ENCODE results near the gene PDE8A. TPM values are rescaled to one million over a fixed set of nuclear protein-coding genes. Genes with fewer than 3 reads are reported as not detected.
"Not testable (repeated sequence)": the region's sequence is repeated elsewhere in the genome, so short reads cannot be mapped to it uniquely, and the experiment has no call there.

Gene PDE8A
- total RNA-seq, 1 experiment from 2014 or later, result 65.9 TPM

- intact Hi-C loops (cut with micrococcal nuclease; ENCODE audit: unreplicated experiment), result no loop called here
- CTCF ChIA-PET, result interaction anchor here (0.7 to 1.9 kb wide), 2 partner anchors 10 to 282 kb away, joined by 3 to 11 read pairs; no protein-coding TSS in a partner anchor
- DNase-seq, result no peak
- no TSS peak for BruUV-seq (replicated peaks)
- H3K27me3 Mint-ChIP-seq (ENCODE audit: unreplicated experiment), result no peaks in the 10 kb centered on the region
- no peaks in the 10 kb centered on the region for H3K9me3 Mint-ChIP-seq (ENCODE audit: low read depth, unreplicated experiment)
- peaks cover 36% of the 10 kb centered on the region for H3K4me1 Mint-ChIP-seq (ENCODE audit: low read depth, unreplicated experiment)
- H3K4me3 Mint-ChIP-seq (ENCODE audit: low read depth, unreplicated experiment), result no peak overlapping the region
- H3K27ac Mint-ChIP-seq (ENCODE audit: unreplicated experiment), result no peak overlapping the region
- H3K36me3 Mint-ChIP-seq (ENCODE audit: insufficient read depth, unreplicated experiment), result no peaks in the 10 kb centered on the region
- TF ChIP-seq CTCF (IDR thresholded peaks at IDR 0.05; ENCODE audit: unreplicated experiment), result no peak
These were observed 196.7 kb downstream of the PDE8A start for GRCh38 chr15:85178308-85178707.

- Mint-ChIP-seq H3K4me1 (ENCODE audit: low read depth, unreplicated experiment) (peaks cover 36% of the 10 kb centered on the region), H3K27me3 (ENCODE audit: unreplicated experiment) (no peaks in the 10 kb centered on the region), H3K27ac (ENCODE audit: unreplicated experiment) (no peak overlapping the region), H3K36me3 (ENCODE audit: insufficient read depth, unreplicated experiment) (no peaks in the 10 kb centered on the region), H3K9me3 (ENCODE audit: low read depth, unreplicated experiment) (no peaks in the 10 kb centered on the region), H3K4me3 (ENCODE audit: low read depth, unreplicated experiment) (no peak overlapping the region)
- no peak for DNase-seq
- intact Hi-C loops (cut with micrococcal nuclease; ENCODE audit: unreplicated experiment), result no loop called here
- no peak for TF ChIP-seq CTCF (IDR thresholded peaks at IDR 0.05; ENCODE audit: unreplicated experiment)
- no TSS peak for BruUV-seq (replicated peaks)
- CTCF ChIA-PET, result interaction anchor here (1.3 kb wide), 1 partner anchor 204 kb away, joined by 4 read pairs; no protein-coding TSS in a partner anchor
These were observed 198.0 kb downstream of the PDE8A start for GRCh38 chr15:85179700-85180099.

GRCh38 chr15:85185350-85185749, 203.7 kb downstream of the PDE8A start:
- H3K27me3 Mint-ChIP-seq (ENCODE audit: unreplicated experiment); H3K36me3 Mint-ChIP-seq (ENCODE audit: insufficient read depth, unreplicated experiment); H3K9me3 Mint-ChIP-seq (ENCODE audit: low read depth, unreplicated experiment); intact Hi-C loops (cut with micrococcal nuclease; ENCODE audit: unreplicated experiment); BruUV-seq (replicated peaks); H3K4me3 Mint-ChIP-seq (ENCODE audit: low read depth, unreplicated experiment); H3K4me1 Mint-ChIP-seq (ENCODE audit: low read depth, unreplicated experiment); DNase-seq; H3K27ac Mint-ChIP-seq (ENCODE audit: unreplicated experiment): not testable (repeated sequence)
- CTCF ChIA-PET, result interaction anchor here (0.7 kb wide), 1 partner anchor 614 kb away, joined by 3 read pairs; no protein-coding TSS in a partner anchor

- H3K9me3 Mint-ChIP-seq (ENCODE audit: low read depth, unreplicated experiment); DNase-seq; H3K4me3 Mint-ChIP-seq (ENCODE audit: low read depth, unreplicated experiment); intact Hi-C loops (cut with micrococcal nuclease; ENCODE audit: unreplicated experiment); BruUV-seq (replicated peaks); H3K27me3 Mint-ChIP-seq (ENCODE audit: unreplicated experiment); H3K27ac Mint-ChIP-seq (ENCODE audit: unreplicated experiment); H3K4me1 Mint-ChIP-seq (ENCODE audit: low read depth, unreplicated experiment); CTCF ChIA-PET; H3K36me3 Mint-ChIP-seq (ENCODE audit: insufficient read depth, unreplicated experiment): not testable (repeated sequence)
These were observed 206.5 kb downstream of the PDE8A start for GRCh38 chr15:85188171-85188577.

Other genes starting within 250 kb of the PDE8A start
- gene ZNF592, start 233.3 kb upstream of the PDE8A start, total RNA-seq (2022), result 49.5 and 49.6 TPM in 2 replicates
- gene ALPK3, start 164.5 kb upstream of the PDE8A start, total RNA-seq (2022), result 4.6 TPM in 2 replicates
- gene SLC28A1, start 97.2 kb upstream of the PDE8A start, total RNA-seq (2022), result 0.17 and 0.37 TPM in 2 replicates

All from Calu3 (cell line).